WTC11 (cell line): ENCODE measurements around the gene PRR22. TPM values are rescaled to one million over a fixed set of nuclear protein-coding genes. Genes with fewer than 3 reads are reported as not detected.

Source experiments
- ATAC-seq: fragments of 200-7000 bp; cut with Tn5 transposase; 2 replicates; pipeline ENCODE4 v1.10.0; 2021; ENCODE audit warnings: mild to moderate bottlenecking, moderate library complexity
- CTCF ChIA-PET: fragments of 300-600 bp; sonication (Branson Sonifier 250); formaldehyde crosslinking; loops from one replicate; lab custom pipeline; 2021; ENCODE audit warnings: antibody characterized with exemption; lab: Charles Lee
- POLR2A ChIA-PET: fragments of 350-600 bp; sonication (Branson Sonifier 250); formaldehyde crosslinking; loops from one replicate; lab custom pipeline; 2021; ENCODE audit warnings: antibody characterized with exemption; lab: Charles Lee
- DNase-seq: peaks from one replicate; pipeline ENCODE4 v3.0.0; 2021; ENCODE audit warnings: low spot score
- H3K27ac Mint-ChIP-seq: 2 replicates; pipeline ENCODE4 v1.8.0; 2021; ENCODE audit warnings: mixed read lengths
- H3K27me3 Mint-ChIP-seq: 2 replicates; pipeline ENCODE4 v1.8.0; 2021; ENCODE audit warnings: low read depth, mild to moderate bottlenecking, moderate library complexity, mixed read lengths
- H3K36me3 Mint-ChIP-seq: 2 replicates; pipeline ENCODE4 v1.8.0; 2021; ENCODE audit warnings: mixed read lengths
- H3K4me1 Mint-ChIP-seq: 2 replicates; pipeline ENCODE4 v1.8.0; 2022; ENCODE audit warnings: mixed read lengths
- H3K4me3 Mint-ChIP-seq: 2 replicates; pipeline ENCODE4 v1.8.0; 2021; ENCODE audit warnings: mild to moderate bottlenecking, moderate library complexity, mixed read lengths
- H3K9me3 Mint-ChIP-seq: 2 replicates; pipeline ENCODE4 v1.8.0; 2021; ENCODE audit warnings: mixed read lengths
- CBFB ChIP-seq: sonication (generic); formaldehyde crosslinking; IDR thresholded peaks from 2 replicates; pipeline ENCODE4 v1.8.1; 2022; ENCODE audit warnings: mild to moderate bottlenecking, low read depth, missing genetic modification reagents
- CREB1 ChIP-seq: sonication (generic); formaldehyde crosslinking; IDR thresholded peaks from 2 replicates; pipeline ENCODE4 v1.8.0; 2023; ENCODE audit warnings: mild to moderate bottlenecking, missing genetic modification reagents
- EMX1 ChIP-seq: fragments of 250-450 bp; sonication (Bioruptor Pico); IDR thresholded peaks from 2 replicates; pipeline ENCODE4 v1.8.0; 2021; ENCODE audit warnings: mild to moderate bottlenecking
- ETV6 ChIP-seq: sonication (generic); formaldehyde crosslinking; IDR thresholded peaks from 2 replicates; pipeline ENCODE4 v1.8.1; 2022; ENCODE audit warnings: mild to moderate bottlenecking, missing genetic modification reagents
- GABPB1 ChIP-seq: sonication (generic); formaldehyde crosslinking; IDR thresholded peaks from 2 replicates; pipeline ENCODE4 v1.8.1; 2023; ENCODE audit warnings: mild to moderate bottlenecking, missing genetic modification reagents
- GTF2I ChIP-seq: fragments of 250-450 bp; sonication (Bioruptor Pico); conservative IDR thresholded peaks from 2 replicates; pipeline ENCODE4 v1.4.0; 2021; ENCODE audit warnings: mild to moderate bottlenecking
- HMGA2 ChIP-seq: fragments of 250-450 bp; sonication (Bioruptor Pico); IDR thresholded peaks from 2 replicates; pipeline ENCODE4 v1.4.0; 2021; ENCODE audit warnings: mild to moderate bottlenecking, moderate library complexity
- HMGXB4 ChIP-seq: sonication (generic); formaldehyde crosslinking; IDR thresholded peaks from 2 replicates; pipeline ENCODE4 v1.8.1; 2023; ENCODE audit warnings: mild to moderate bottlenecking, moderate library complexity, missing genetic modification reagents
- JUN ChIP-seq: sonication (generic); formaldehyde crosslinking; IDR thresholded peaks from 2 replicates; pipeline ENCODE4 v1.8.0; 2023; ENCODE audit warnings: mild to moderate bottlenecking, missing genetic modification reagents
- MYBL2 ChIP-seq: sonication (generic); formaldehyde crosslinking; IDR thresholded peaks from 2 replicates; pipeline ENCODE4 v1.8.1; 2023; ENCODE audit warnings: mild to moderate bottlenecking, moderate library complexity, missing genetic modification reagents
- NFATC4 ChIP-seq: fragments of 250-450 bp; sonication (Bioruptor Pico); IDR thresholded peaks from 2 replicates; pipeline ENCODE4 v1.9.0; 2021; ENCODE audit warnings: mild to moderate bottlenecking
- NFE2L1 ChIP-seq: sonication (generic); formaldehyde crosslinking; IDR thresholded peaks from 2 replicates; pipeline ENCODE4 v1.8.1; 2023; ENCODE audit warnings: missing genetic modification reagents
- PRRX2 ChIP-seq: fragments of 250-450 bp; sonication (Bioruptor Pico); IDR thresholded peaks from 2 replicates; pipeline ENCODE4 v1.8.0; 2021; ENCODE audit warnings: mild to moderate bottlenecking
- SP1 ChIP-seq: sonication (generic); formaldehyde crosslinking; conservative IDR thresholded peaks from 2 replicates; pipeline ENCODE4 v1.8.1; 2022; ENCODE audit warnings: missing genetic modification reagents
- TEAD1 ChIP-seq: sonication (generic); formaldehyde crosslinking; IDR thresholded peaks from 2 replicates; pipeline ENCODE4 v1.8.0; 2022; ENCODE audit warnings: mild to moderate bottlenecking, missing genetic modification reagents
- USF1 ChIP-seq: sonication (generic); formaldehyde crosslinking; IDR thresholded peaks from 2 replicates; pipeline ENCODE4 v1.8.0; 2022; ENCODE audit warnings: mild to moderate bottlenecking, missing genetic modification reagents
- ZMAT4 ChIP-seq: fragments of 250-450 bp; sonication (Bioruptor Pico); IDR thresholded peaks from 2 replicates; pipeline ENCODE4 v1.9.0; 2021; ENCODE audit warnings: mild to moderate bottlenecking
- ZNF263 ChIP-seq: sonication (generic); formaldehyde crosslinking; IDR thresholded peaks from 2 replicates; pipeline ENCODE4 v1.8.1; 2022; ENCODE audit warnings: low read depth, mild to moderate bottlenecking, moderate library complexity, missing genetic modification reagents
- ZNF396 ChIP-seq: fragments of 250-450 bp; sonication (Bioruptor Pico); IDR thresholded peaks from 2 replicates; pipeline ENCODE4 v1.8.0; 2021; ENCODE audit warnings: mild to moderate bottlenecking, moderate library complexity, borderline replicate concordance
- ZNF416 ChIP-seq: fragments of 250-450 bp; sonication (Bioruptor Pico); IDR thresholded peaks from 2 replicates; pipeline ENCODE4 v1.9.0; 2021; ENCODE audit warnings: mild to moderate bottlenecking, inconsistent platforms
- ZNF425 ChIP-seq: fragments of 250-450 bp; sonication (Bioruptor Pico); conservative IDR thresholded peaks from 2 replicates; pipeline ENCODE4 v1.9.0; 2021; ENCODE audit warnings: mild to moderate bottlenecking
- ZNF532 ChIP-seq: fragments of 250-450 bp; sonication (Bioruptor Pico); IDR thresholded peaks from 2 replicates; pipeline ENCODE4 v1.9.0; 2021; ENCODE audit warnings: mild to moderate bottlenecking, borderline replicate concordance
- ZNF671 ChIP-seq: fragments of 250-450 bp; sonication (Bioruptor Pico); IDR thresholded peaks from 2 replicates; pipeline ENCODE4 v1.8.0; 2021; ENCODE audit warnings: mild to moderate bottlenecking
- total RNA-seq: library from RNA; stranded (reverse); gene quantifications from 3 replicates; pipeline ENCODE4 v1.2.3, GENCODE V29; 2021
- TF ChIP-seq, protein P1 (sequence below): sonication (generic); formaldehyde crosslinking; IDR thresholded peaks from 2 replicates; pipeline ENCODE4 v1.8.0; 2022; ENCODE audit warnings: mild to moderate bottlenecking, missing genetic modification reagents
- TF ChIP-seq, protein P2 (sequence below): sonication (generic); formaldehyde crosslinking; IDR thresholded peaks from 2 replicates; pipeline ENCODE4 v1.8.1; 2022; ENCODE audit warnings: mild to moderate bottlenecking, moderate library complexity, missing genetic modification reagents
- TF ChIP-seq, protein P3 (sequence below): sonication (generic); formaldehyde crosslinking; IDR thresholded peaks from 2 replicates; pipeline ENCODE4 v1.8.1; 2022; ENCODE audit warnings: mild to moderate bottlenecking, missing genetic modification reagents, moderate library complexity, borderline replicate concordance

The PRR22 gene
- total RNA-seq, 1 experiment from 2014 or later = 3.3 TPM

GRCh38 chr19:5827891-5828660, 43.5 kb upstream of the PRR22 start:
- ChIA-PET CTCF (interaction anchor here (0.6 to 6.9 kb wide), 26 partner anchors 12 to 1769 kb away, joined by 3 to 115 read pairs (median 4); partner anchors contain the start of genes NDUFA11, NRTN and VMAC), POLR2A (interaction anchor here (0.6 to 3.0 kb wide), 10 partner anchors 11 to 194 kb away, joined by 3 to 22 read pairs (median 4); partner anchors contain the start of genes FUT6, NDUFA11, NRTN and RPL36)
- TF ChIP-seq ZNF396 (CRISPR knock-in tag) (no peak), ZNF263 (no peak), GABPB1 (CRISPR knock-in tag) (peak; percentile 89), HMGA2 (CRISPR knock-in tag) (no peak), TEAD1 (CRISPR knock-in tag) (0 out of 2 replicates have a peak, but pooled peaks have one; percentile 41), USF1 (0 out of 2 replicates have a peak, but pooled peaks have one; percentile 37), SP1 (CRISPR knock-in tag) (peak; percentile 78), JUN (CRISPR knock-in tag) (peak; percentile 51; the same call in 1 of the 2 replicates), ZNF532 (CRISPR knock-in tag) (no peak), PRRX2 (CRISPR knock-in tag) (no peak), CBFB (CRISPR knock-in tag) (0 out of 2 replicates have a peak, but pooled peaks have one; percentile 73), MYBL2 (CRISPR knock-in tag) (0 out of 2 replicates have a peak, but pooled peaks have one; percentile 75), ZNF671 (CRISPR knock-in tag) (no peak), HMGXB4 (peak; percentile 70; the same call in 1 of the 2 replicates), ZNF425 (CRISPR knock-in tag) (no peak), ZMAT4 (CRISPR knock-in tag) (peak; percentile 75; the same call in 1 of the 2 replicates), NFATC4 (CRISPR knock-in tag) (no peak; the same call in 1 of the 2 replicates), ETV6 (CRISPR knock-in tag) (no peak; the same call in 1 of the 2 replicates), CREB1 (CRISPR knock-in tag) (no peak; the same call in none of the 2 replicates), EMX1 (no peak), ZNF416 (CRISPR knock-in tag) (peak; percentile 11; the same call in 1 of the 2 replicates), GTF2I (no peak), NFE2L1 (CRISPR knock-in tag) (peak; percentile 75)
- TF ChIP-seq, protein P1, sequence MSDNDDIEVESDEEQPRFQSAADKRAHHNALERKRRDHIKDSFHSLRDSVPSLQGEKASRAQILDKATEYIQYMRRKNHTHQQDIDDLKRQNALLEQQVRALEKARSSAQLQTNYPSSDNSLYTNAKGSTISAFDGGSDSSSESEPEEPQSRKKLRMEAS (CRISPR knock-in tag) = peak; percentile 87
- TF ChIP-seq, protein P2, sequence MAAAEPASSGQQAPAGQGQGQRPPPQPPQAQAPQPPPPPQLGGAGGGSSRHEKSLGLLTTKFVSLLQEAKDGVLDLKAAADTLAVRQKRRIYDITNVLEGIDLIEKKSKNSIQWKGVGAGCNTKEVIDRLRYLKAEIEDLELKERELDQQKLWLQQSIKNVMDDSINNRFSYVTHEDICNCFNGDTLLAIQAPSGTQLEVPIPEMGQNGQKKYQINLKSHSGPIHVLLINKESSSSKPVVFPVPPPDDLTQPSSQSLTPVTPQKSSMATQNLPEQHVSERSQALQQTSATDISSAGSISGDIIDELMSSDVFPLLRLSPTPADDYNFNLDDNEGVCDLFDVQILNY (CRISPR knock-in tag) = peak; percentile 73; the same call in 1 of the 2 replicates
- TF ChIP-seq, protein P3, sequence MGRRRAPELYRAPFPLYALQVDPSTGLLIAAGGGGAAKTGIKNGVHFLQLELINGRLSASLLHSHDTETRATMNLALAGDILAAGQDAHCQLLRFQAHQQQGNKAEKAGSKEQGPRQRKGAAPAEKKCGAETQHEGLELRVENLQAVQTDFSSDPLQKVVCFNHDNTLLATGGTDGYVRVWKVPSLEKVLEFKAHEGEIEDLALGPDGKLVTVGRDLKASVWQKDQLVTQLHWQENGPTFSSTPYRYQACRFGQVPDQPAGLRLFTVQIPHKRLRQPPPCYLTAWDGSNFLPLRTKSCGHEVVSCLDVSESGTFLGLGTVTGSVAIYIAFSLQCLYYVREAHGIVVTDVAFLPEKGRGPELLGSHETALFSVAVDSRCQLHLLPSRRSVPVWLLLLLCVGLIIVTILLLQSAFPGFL = no peak

More at GRCh38 chr19:5827891-5828660, 43.5 kb upstream of the PRR22 start:
- peak; percentile 93 for DNase-seq
- ATAC-seq = peak; percentile 75
- H3K27ac Mint-ChIP-seq = peak overlapping the region; percentile 97
- peaks cover 6% of the 10 kb centered on the region for H3K4me1 Mint-ChIP-seq
- no peaks in the 10 kb centered on the region for H3K9me3 Mint-ChIP-seq
- H3K4me3 Mint-ChIP-seq = peak overlapping the region; percentile 91
- no peaks in the 10 kb centered on the region for H3K36me3 Mint-ChIP-seq
- H3K27me3 Mint-ChIP-seq = no peaks in the 10 kb centered on the region; the same call in none of the 2 replicates
